Endothelial cell (in vitro differentiated cells): Measurements from ENCODE around the gene RNU1-2. TPM values are rescaled to one million over a fixed set of nuclear protein-coding genes. Genes with fewer than 3 reads are reported as not detected.
"Not testable (repeated sequence)": the region's sequence is repeated elsewhere in the genome, so short reads cannot be mapped to it uniquely, and the experiment has no call there.

ENCODE experiments used
- DNase-seq: peaks from one replicate; pipeline ENCODE4 v3.0.0; 2021; ENCODE audit warnings: low spot score
- H3K27ac Mint-ChIP-seq: one replicate; pipeline ENCODE4 v1.8.0; 2021; ENCODE audit warnings: mixed read lengths, inconsistent platforms; ENCODE audit not compliant: unreplicated experiment
- H3K27me3 Mint-ChIP-seq: one replicate; pipeline ENCODE4 v1.8.0; 2021; ENCODE audit warnings: mild to moderate bottlenecking, moderate library complexity, mixed read lengths, inconsistent platforms; ENCODE audit not compliant: unreplicated experiment
- H3K36me3 Mint-ChIP-seq: one replicate; pipeline ENCODE4 v1.8.0; 2021; ENCODE audit warnings: mild to moderate bottlenecking, low read depth, mixed read lengths, inconsistent platforms; ENCODE audit not compliant: unreplicated experiment
- H3K4me1 Mint-ChIP-seq: one replicate; pipeline ENCODE4 v1.8.0; 2021; ENCODE audit warnings: mild to moderate bottlenecking, mixed read lengths, inconsistent platforms; ENCODE audit not compliant: unreplicated experiment
- H3K4me3 Mint-ChIP-seq: one replicate; pipeline ENCODE4 v1.8.0; 2021; ENCODE audit warnings: mild to moderate bottlenecking, mixed read lengths, inconsistent platforms; ENCODE audit not compliant: unreplicated experiment
- H3K9me3 Mint-ChIP-seq: one replicate; pipeline ENCODE4 v1.8.0; 2021; ENCODE audit warnings: mixed read lengths, inconsistent platforms; ENCODE audit not compliant: unreplicated experiment
- long read RNA-seq: library from polyadenylated mRNA; unstranded; transcript quantifications from one replicate; pipeline ENCODE4 v2.0.0, GENCODE V29; 2020; ENCODE audit not compliant: unreplicated experiment
- total RNA-seq: library from RNA; stranded (reverse); fragmentation: NEBNext Ultra II Directional; extraction: Animal tissue kit (Norgen Biotek cat#: 25700); gene quantifications from one replicate; pipeline ENCODE4 v1.2.1, GENCODE V29; 2021; ENCODE audit not compliant: unreplicated experiment

Gene RNU1-2
- 3,428 TPM for total RNA-seq
- long read RNA-seq, partial matches to known transcripts, result 0 of 1 reads
- long read RNA-seq, other reads (novel, unspliced or antisense), result 0 of 1 reads

GRCh38 chr1:16895598-16896315 lies at the start of gene RNU1-2:
Gene RNU1-2, plus strand, starts transcription at chr1:16895980.
- not testable (repeated sequence) for H3K36me3 Mint-ChIP-seq, H3K9me3 Mint-ChIP-seq
- Mint-ChIP-seq H3K4me1 (peaks cover 13% of the 10 kb centered on the region), H3K4me3 (peak within 1 kb of the TSS; percentile 84), H3K27ac (peak within 1 kb of the TSS; percentile 100), H3K27me3 (peaks cover 14% of the 10 kb centered on the region)
- peak; percentile 66 for DNase-seq

- not testable (repeated sequence) for H3K27ac Mint-ChIP-seq, H3K4me3 Mint-ChIP-seq, H3K36me3 Mint-ChIP-seq, H3K4me1 Mint-ChIP-seq, H3K9me3 Mint-ChIP-seq, H3K27me3 Mint-ChIP-seq, DNase-seq
Measured at GRCh38 chr1:16856201-16856600, 39.6 kb upstream of the RNU1-2 start.

GRCh38 chr1:16859167-16860041 lies 36.4 kb upstream of the RNU1-2 start:
- not testable (repeated sequence) for H3K36me3 Mint-ChIP-seq, H3K27me3 Mint-ChIP-seq, H3K27ac Mint-ChIP-seq, H3K4me1 Mint-ChIP-seq, DNase-seq, H3K9me3 Mint-ChIP-seq
- H3K4me3 Mint-ChIP-seq, result peak overlapping the region; percentile 81

GRCh38 chr1:16860048-16860447 lies 35.7 kb upstream of the RNU1-2 start:
- H3K27ac Mint-ChIP-seq, H3K4me1 Mint-ChIP-seq, DNase-seq, H3K9me3 Mint-ChIP-seq, H3K27me3 Mint-ChIP-seq, H3K4me3 Mint-ChIP-seq, H3K36me3 Mint-ChIP-seq: not testable (repeated sequence)

- not testable (repeated sequence) for H3K9me3 Mint-ChIP-seq, H3K4me1 Mint-ChIP-seq, H3K27ac Mint-ChIP-seq, H3K27me3 Mint-ChIP-seq, H3K4me3 Mint-ChIP-seq, H3K36me3 Mint-ChIP-seq, DNase-seq
Measured at GRCh38 chr1:16861832-16862245, 33.9 kb upstream of the RNU1-2 start.

- H3K36me3 Mint-ChIP-seq, DNase-seq, H3K9me3 Mint-ChIP-seq: not testable (repeated sequence)
Measured at GRCh38 chr1:16862415-16862814, 33.4 kb upstream of the RNU1-2 start.

GRCh38 chr1:16863024-16863423 lies 32.8 kb upstream of the RNU1-2 start:
- not testable (repeated sequence) for H3K27me3 Mint-ChIP-seq

More at GRCh38 chr1:16862415-16862814, 33.4 kb upstream of the RNU1-2 start:
- H3K4me3 Mint-ChIP-seq, H3K4me1 Mint-ChIP-seq, H3K27ac Mint-ChIP-seq, H3K27me3 Mint-ChIP-seq: not testable (repeated sequence)

GRCh38 chr1:16866926-16867707 lies 28.7 kb upstream of the RNU1-2 start:
- not testable (repeated sequence) for H3K4me3 Mint-ChIP-seq, H3K36me3 Mint-ChIP-seq, H3K9me3 Mint-ChIP-seq

More at GRCh38 chr1:16863024-16863423, 32.8 kb upstream of the RNU1-2 start:
- H3K9me3 Mint-ChIP-seq, H3K27ac Mint-ChIP-seq, H3K4me1 Mint-ChIP-seq, H3K4me3 Mint-ChIP-seq, H3K36me3 Mint-ChIP-seq, DNase-seq: not testable (repeated sequence)

GRCh38 chr1:16868787-16869186 lies 27.0 kb upstream of the RNU1-2 start:
- H3K27ac Mint-ChIP-seq, H3K36me3 Mint-ChIP-seq, H3K4me3 Mint-ChIP-seq: not testable (repeated sequence)

More at GRCh38 chr1:16866926-16867707, 28.7 kb upstream of the RNU1-2 start:
- H3K4me1 Mint-ChIP-seq, H3K27ac Mint-ChIP-seq, DNase-seq, H3K27me3 Mint-ChIP-seq: not testable (repeated sequence)

GRCh38 chr1:16869996-16870395 lies 25.8 kb upstream of the RNU1-2 start:
- H3K9me3 Mint-ChIP-seq, H3K4me1 Mint-ChIP-seq, H3K27me3 Mint-ChIP-seq, DNase-seq, H3K4me3 Mint-ChIP-seq, H3K36me3 Mint-ChIP-seq, H3K27ac Mint-ChIP-seq: not testable (repeated sequence)

More at GRCh38 chr1:16868787-16869186, 27.0 kb upstream of the RNU1-2 start:
- not testable (repeated sequence) for H3K27me3 Mint-ChIP-seq, H3K9me3 Mint-ChIP-seq, H3K4me1 Mint-ChIP-seq, DNase-seq

- Mint-ChIP-seq H3K27me3 (peaks cover 12% of the 10 kb centered on the region), H3K27ac (peak overlapping the region; percentile 72)
- H3K4me3 Mint-ChIP-seq, H3K4me1 Mint-ChIP-seq, H3K36me3 Mint-ChIP-seq, DNase-seq, H3K9me3 Mint-ChIP-seq: not testable (repeated sequence)
Measured at GRCh38 chr1:16871171-16871570, 24.6 kb upstream of the RNU1-2 start.
